Left lobe of liver (tissue), 2 donors: ENCODE measurements around the gene C12orf75. TPM values are rescaled to one million over a fixed set of nuclear protein-coding genes. Genes with fewer than 3 reads are reported as not detected.

ENCODE experiments used
- ATAC-seq: fragments of 200-7000 bp; cut with Tn5 transposase; one replicate; pipeline ENCODE4 v1.9.1; 2020; ENCODE audit warnings: mild to moderate bottlenecking, moderate library complexity
- DNase-seq: peaks from one replicate; pipeline ENCODE4 v3.0.0-alpha.2; 2020; ENCODE audit warnings: low spot score
- total RNA-seq: library from RNA; stranded (reverse); gene quantifications from one replicate; pipeline ENCODE4 v1.2.1, GENCODE V29; 2021
- donor health status: DM: no; HTN: no; CAD: no; lungs with moderate emphysema.
- donor health status: DM: no; HTN: yes; CAD: no.

Gene C12orf75
- total RNA-seq, 1 donor from 2014 or later, result 1.4 TPM

- ATAC-seq, result no peak
- no peak for DNase-seq
Measured at GRCh38 chr12:105406497-105406896, 76.0 kb downstream of the C12orf75 start.

GRCh38 chr12:105409279-105409678, 78.8 kb downstream of the C12orf75 start:
- no peak for ATAC-seq
- no peak for DNase-seq

GRCh38 chr12:105409801-105410471, 79.4 kb downstream of the C12orf75 start:
- ATAC-seq (peak; percentile 14), DNase-seq (no peak)

- DNase-seq (no peak), ATAC-seq (no peak)
Measured at GRCh38 chr12:105413911-105414487, 83.5 kb downstream of the C12orf75 start.

- ATAC-seq, result no peak
- no peak for DNase-seq
Measured at GRCh38 chr12:105417732-105418131, 87.2 kb downstream of the C12orf75 start.

GRCh38 chr12:105418229-105418628, 87.7 kb downstream of the C12orf75 start:
- ATAC-seq, result no peak
- DNase-seq, result no peak

- ATAC-seq, result no peak
- no peak for DNase-seq
Measured at GRCh38 chr12:105418821-105419291, 88.4 kb downstream of the C12orf75 start.

GRCh38 chr12:105419606-105420005, 89.1 kb downstream of the C12orf75 start:
- DNase-seq, result no peak
- no peak for ATAC-seq

- DNase-seq, result no peak
- no peak for ATAC-seq
Measured at GRCh38 chr12:105420046-105420445, 89.6 kb downstream of the C12orf75 start.

- ATAC-seq, result peak; percentile 99
- peak; percentile 72 for DNase-seq
Measured at GRCh38 chr12:105420659-105421240, 90.3 kb downstream of the C12orf75 start.

Other genes starting within 250 kb of the C12orf75 start
- gene ALDH1L2, start 246.2 kb upstream of the C12orf75 start, total RNA-seq, result 0.18 TPM
- 26.1 TPM for gene WASHC4, start 223.0 kb upstream of the C12orf75 start, total RNA-seq
- 12.3 TPM for gene APPL2, start 94.5 kb upstream of the C12orf75 start, total RNA-seq